GM12878 (cell line): ENCODE measurements around the gene ARFIP1. TPM values are rescaled to one million over a fixed set of nuclear protein-coding genes. Genes with fewer than 3 reads are reported as not detected.

Experiments used
- ATAC-seq: fragments of 200-7000 bp; cut with Tn5 transposase; 3 replicates; pipeline ENCODE4 v1.9.1; 2020; ENCODE audit warnings: mild to moderate bottlenecking, moderate library complexity
- BruUV-seq: library from RNA; stranded (reverse); fragments of 400-500 nt; replicated peaks from 2 replicates; lab custom pipeline; 2021; lab: Mats Ljungman, UMichigan
- CTCF ChIA-PET: fragments of 300-600 bp; sonication (Branson Sonifier 250); formaldehyde crosslinking; extraction: SDS; loops from one replicate; lab custom pipeline; 2021; ENCODE audit warnings: inconsistent platforms; lab: Yijun Ruan, JAX
- POLR2A ChIA-PET: fragments of 350-600 bp; formaldehyde crosslinking; extraction: SDS; loops from one replicate; lab custom pipeline; 2021; ENCODE audit warnings: inconsistent platforms; lab: Charles Lee
- RAD21 ChIA-PET: fragments of 300-600 bp; sonication (Branson Sonifier 250); formaldehyde crosslinking; loops from one replicate; lab custom pipeline; 2023; ENCODE audit warnings: antibody characterized with exemption; ENCODE audit not compliant: unreplicated experiment; lab: Charles Lee
- SMC1A ChIA-PET: fragments of 300-600 bp; sonication (Branson Sonifier 250); formaldehyde crosslinking; loops from one replicate; lab custom pipeline; 2023; ENCODE audit not compliant: unreplicated experiment, uncharacterized antibody; lab: Charles Lee
- DNase-seq: peaks from one replicate; pipeline ENCODE4 v3.0.0-alpha.2; 2011; ENCODE audit warnings: low read depth, low spot score
- FAIRE-seq: peaks from 3 replicates; lab custom pipeline; 2011; peaks lifted over from hg19 to GRCh38; lab: Jason Lieb, UNC
- H2AFZ ChIP-seq: 2 replicates; pipeline ENCODE4 v1.6.0; 2011; ENCODE audit warnings: low read depth, low read length, control low read depth; ENCODE audit not compliant: control insufficient read depth
- H3K27ac ChIP-seq: 2 replicates; pipeline ENCODE4 v1.5.1; 2011; ENCODE audit warnings: control low read depth; ENCODE audit not compliant: control insufficient read depth, insufficient read depth
- H3K27me3 ChIP-seq, 2 experiments: replicated peaks in 1 of 2; 2 replicates each; pipeline versions ENCODE4 v1.6.0 to v1.6.1; 2011; ENCODE audit warnings: low read length in 1 of 2; ENCODE audit not compliant: control insufficient read depth in 2 of 2, insufficient read depth in 2 of 2
- H3K36me3 ChIP-seq, 2 experiments: 2 replicates each; pipeline ENCODE4 v1.5.1; 2011; ENCODE audit warnings: low read length in 1 of 2; ENCODE audit not compliant: control insufficient read depth in 2 of 2, insufficient read depth in 2 of 2
- H3K4me1 ChIP-seq: 2 replicates; pipeline ENCODE4 v1.6.1; 2011; ENCODE audit warnings: mild to moderate bottlenecking, low read length, moderate library complexity, mixed read lengths; ENCODE audit not compliant: control insufficient read depth, insufficient read depth
- H3K4me2 ChIP-seq: 2 replicates; pipeline ENCODE4 v1.6.0; 2011; ENCODE audit warnings: control low read depth; ENCODE audit not compliant: control insufficient read depth, insufficient read depth
- H3K4me3 ChIP-seq: fragments of 200-600 bp; sonication (generic); 2 replicates; pipeline ENCODE4 v1.5.1; 2016
- H3K79me2 ChIP-seq: 2 replicates; pipeline ENCODE4 v1.6.0; 2011; ENCODE audit warnings: low read length; ENCODE audit not compliant: control insufficient read depth, insufficient read depth
- H3K9ac ChIP-seq: 2 replicates; pipeline ENCODE4 v1.8.0; 2011; ENCODE audit warnings: low read length, control low read depth, mixed read lengths; ENCODE audit not compliant: control insufficient read depth, insufficient read depth
- H3K9me3 ChIP-seq: replicated peaks from 3 replicates; pipeline ENCODE4 v1.5.1; 2011; ENCODE audit warnings: mild to moderate bottlenecking, low read length; ENCODE audit not compliant: control insufficient read depth, insufficient read depth
- H4K20me1 ChIP-seq: 2 replicates; pipeline ENCODE4 v1.6.0; 2011; ENCODE audit not compliant: control insufficient read depth, insufficient read depth
- DPF2 ChIP-seq: fragments of 450-650 bp; IDR thresholded peaks from 2 replicates; pipeline ENCODE4 v1.6.1; 2017; ENCODE audit warnings: mild to moderate bottlenecking
- ETV6 ChIP-seq, 2 experiments: fragments of 450-650 bp in 1 of 2; IDR thresholded peaks in 1 of 2; conservative IDR thresholded peaks in 1 of 2; 2 replicates each; pipeline ENCODE4 v1.6.1; 2014; ENCODE audit warnings: antibody characterized with exemption in 1 of 2, borderline replicate concordance in 1 of 2, low read depth in 1 of 2, mild to moderate bottlenecking in 1 of 2, moderate library complexity in 1 of 2
- GATAD2B ChIP-seq: fragments of 450-650 bp; conservative IDR thresholded peaks from 2 replicates; pipeline ENCODE4 v1.6.1; 2017; ENCODE audit warnings: low read depth, mild to moderate bottlenecking, moderate library complexity
- LARP7 ChIP-seq: fragments of 450-650 bp; IDR thresholded peaks from 2 replicates; pipeline ENCODE4 v1.6.1; 2017; ENCODE audit warnings: mild to moderate bottlenecking
- MEF2A ChIP-seq: IDR thresholded peaks from 2 replicates; pipeline ENCODE4 v1.6.1; 2011; ENCODE audit warnings: low read depth, mild to moderate bottlenecking, low read length, moderate library complexity; ENCODE audit not compliant: insufficient read depth
- SIN3A ChIP-seq: IDR thresholded peaks from 2 replicates; pipeline ENCODE4 v1.6.1; 2012; ENCODE audit warnings: low read depth, low read length, improper control_type of control experiment
- STAT1 ChIP-seq: fragments of 450-650 bp; conservative IDR thresholded peaks from 2 replicates; pipeline ENCODE4 v1.6.1; 2014; ENCODE audit warnings: antibody characterized with exemption, mild to moderate bottlenecking
- TCF7 ChIP-seq: IDR thresholded peaks from 2 replicates; pipeline ENCODE4 v1.6.1; 2014; ENCODE audit warnings: antibody characterized with exemption, borderline replicate concordance
- ZNF384 ChIP-seq: IDR thresholded peaks from 2 replicates; pipeline ENCODE4 v1.6.1; 2012; ENCODE audit warnings: low read depth, mild to moderate bottlenecking, low read length, improper control_type of control experiment, borderline replicate concordance
- WGBS: methylation state at CpG from one replicate; pipeline ENCODE4 v1.1.6; 2016; ENCODE audit warnings: low lambda C conversion rate; ENCODE audit not compliant: insufficient replicate concordance, insufficient coverage; ENCODE audit errors: missing lambda C conversion rate; 5-methylcytosine and 5-hydroxymethylcytosine counted together
- in situ Hi-C: fragments of 300-500 bp; cut with MboI; formaldehyde crosslinking; loops from 9 replicates; pipeline ENCODE4 v1.14.3; 2018; ENCODE audit warnings: mixed read lengths
- intact Hi-C: fragments of 100-400 bp; cut with micrococcal nuclease; formaldehyde crosslinking; loops from one replicate; pipeline ENCODE4 v1.14.2; 2022; ENCODE audit not compliant: unreplicated experiment
- polyA plus RNA-seq, 11 experiments: library from polyadenylated mRNA; depleted of rRNA in 4 of 11; unstranded in 6 of 11; stranded (reverse) in 5 of 11; fragments of >200 nt; fragmentation: Nextera tagmentation in 4 of 11; fragmentation: Illumina TruSeq in 1 of 11; extraction: Ambion mirVana in 4 of 11; extraction: Trizol in 1 of 11; gene quantifications; 1 replicate in 1 of 11; 2 replicates in 10 of 11; pipeline versions ENCODE4 v1.2.1 to v1.2.3, GENCODE V29; 2011 to 2016; ENCODE audit warnings: inconsistent platforms in 2 of 11, missing spikeins in 2 of 11, low read depth in 1 of 11
- total RNA-seq, 4 experiments: library from RNA; depleted of rRNA in 3 of 4; stranded (reverse); fragments of >200 nt in 3 of 4; fragmentation: Illumina TruSeq in 1 of 4; extraction: Trizol in 1 of 4; gene quantifications; 2 replicates each; pipeline versions ENCODE4 v1.2.1 to v1.2.3, GENCODE V29; 2013 to 2021
- TF ChIP-seq, protein P1 (sequence below): fragments of 450-650 bp; IDR thresholded peaks from 2 replicates; pipeline ENCODE4 v1.6.1; 2017; ENCODE audit warnings: borderline replicate concordance
- TF ChIP-seq, protein P2 (sequence below), 3 experiments: IDR thresholded peaks in 2 of 3; conservative IDR thresholded peaks in 1 of 3; 2 replicates each; pipeline ENCODE4 v1.5.1; 2011; ENCODE audit warnings: low read depth in 3 of 3, low read length in 3 of 3, mild to moderate bottlenecking in 3 of 3, control low read depth in 2 of 3, moderate library complexity in 2 of 3, inconsistent platforms in 1 of 3, mixed read lengths in 1 of 3; ENCODE audit not compliant: control insufficient read depth in 2 of 3, insufficient read depth in 1 of 3; ENCODE audit errors: extremely low read depth in 1 of 3
- TF ChIP-seq, protein P3 (sequence below): fragments of 450-650 bp; IDR thresholded peaks from 2 replicates; pipeline ENCODE4 v1.6.1; 2017; ENCODE audit warnings: mild to moderate bottlenecking, moderate library complexity
- TF ChIP-seq, protein P4 (sequence below): IDR thresholded peaks from 2 replicates; pipeline ENCODE4 v1.6.1; 2012; ENCODE audit warnings: mild to moderate bottlenecking, low read depth, low read length

ARFIP1 gene
- total and polyA plus RNA-seq, 10 of the 15 experiments (the other 5 are each of a cell fraction or from before 2014, with no cell fraction given): 9.5 to 21.7 (median 15.4) TPM

DNA sequence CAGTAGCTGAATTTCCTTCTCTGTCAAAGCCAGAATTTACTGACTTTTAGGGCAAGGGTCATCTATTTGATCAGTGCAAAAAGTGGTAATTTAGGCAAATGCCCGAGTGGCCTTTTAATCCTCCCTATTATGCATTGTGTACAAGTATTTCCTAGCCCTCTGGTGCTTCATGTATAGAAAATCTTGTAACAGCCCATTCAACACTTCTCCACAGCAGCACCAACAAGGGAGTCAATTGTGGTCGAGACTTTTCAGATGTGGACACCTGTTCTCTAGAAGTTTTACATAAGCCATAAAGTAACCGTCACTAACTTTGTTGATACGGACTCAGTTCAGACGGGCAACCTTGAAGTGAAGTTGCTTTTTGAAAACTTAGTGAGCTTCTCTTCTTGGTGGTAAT is 105.4 kb downstream of the ARFIP1 start:
- no peak for DNase-seq
- ATAC-seq: no peak
- CTCF ChIA-PET: interaction anchor here (1.7 kb wide), 1 partner anchor 198 kb away, joined by 3 read pairs; no protein-coding TSS in a partner anchor
- SMC1A ChIA-PET: interaction anchor here (0.9 to 3.7 kb wide), 2 partner anchors 11 to 241 kb away, joined by 3 to 17 read pairs; no protein-coding TSS in a partner anchor
- POLR2A ChIA-PET: no interaction called here
- Histone ChIP-seq H3K4me1 (no peaks in the 10 kb centered on the region), H3K27me3 (no peaks in the 10 kb centered on the region), H3K36me3 (peaks cover 0 to 5% of the 10 kb centered on the region in 2 experiments; a peak in 2 of 4 replicates), H4K20me1 (no peaks in the 10 kb centered on the region), H3K9ac (no peak overlapping the region), H3K9me3 (no peaks in the 10 kb centered on the region), H3K4me2 (no peak overlapping the region), H2AFZ (no peak overlapping the region), H3K27ac (no peak overlapping the region), H3K79me2 (no peaks in the 10 kb centered on the region), H3K4me3 (no peak overlapping the region)
- no TSS peak for BruUV-seq
- no peak for FAIRE-seq
- intact Hi-C loops: no loop called here
- in situ Hi-C loops: no loop called here
- WGBS: 95% methylated on average over 5 of the region's 5 CpGs
- RAD21 ChIA-PET: no interaction called here
- TF ChIP-seq ETV6 (conservative IDR thresholded peaks at IDR 0.05 in 1 of 2, IDR thresholded peaks at IDR 0.05 in 1 of 2; ENCODE audit: borderline replicate concordance in 1 of 2, low read depth in 1 of 2): no peak
- no peak for TF ChIP-seq DPF2
- no peak for TF ChIP-seq ZNF384
- TF ChIP-seq SIN3A: no peak
- TF ChIP-seq, protein P1, sequence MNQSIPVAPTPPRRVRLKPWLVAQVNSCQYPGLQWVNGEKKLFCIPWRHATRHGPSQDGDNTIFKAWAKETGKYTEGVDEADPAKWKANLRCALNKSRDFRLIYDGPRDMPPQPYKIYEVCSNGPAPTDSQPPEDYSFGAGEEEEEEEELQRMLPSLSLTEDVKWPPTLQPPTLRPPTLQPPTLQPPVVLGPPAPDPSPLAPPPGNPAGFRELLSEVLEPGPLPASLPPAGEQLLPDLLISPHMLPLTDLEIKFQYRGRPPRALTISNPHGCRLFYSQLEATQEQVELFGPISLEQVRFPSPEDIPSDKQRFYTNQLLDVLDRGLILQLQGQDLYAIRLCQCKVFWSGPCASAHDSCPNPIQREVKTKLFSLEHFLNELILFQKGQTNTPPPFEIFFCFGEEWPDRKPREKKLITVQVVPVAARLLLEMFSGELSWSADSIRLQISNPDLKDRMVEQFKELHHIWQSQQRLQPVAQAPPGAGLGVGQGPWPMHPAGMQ: no peak
- TF ChIP-seq, protein P2, sequence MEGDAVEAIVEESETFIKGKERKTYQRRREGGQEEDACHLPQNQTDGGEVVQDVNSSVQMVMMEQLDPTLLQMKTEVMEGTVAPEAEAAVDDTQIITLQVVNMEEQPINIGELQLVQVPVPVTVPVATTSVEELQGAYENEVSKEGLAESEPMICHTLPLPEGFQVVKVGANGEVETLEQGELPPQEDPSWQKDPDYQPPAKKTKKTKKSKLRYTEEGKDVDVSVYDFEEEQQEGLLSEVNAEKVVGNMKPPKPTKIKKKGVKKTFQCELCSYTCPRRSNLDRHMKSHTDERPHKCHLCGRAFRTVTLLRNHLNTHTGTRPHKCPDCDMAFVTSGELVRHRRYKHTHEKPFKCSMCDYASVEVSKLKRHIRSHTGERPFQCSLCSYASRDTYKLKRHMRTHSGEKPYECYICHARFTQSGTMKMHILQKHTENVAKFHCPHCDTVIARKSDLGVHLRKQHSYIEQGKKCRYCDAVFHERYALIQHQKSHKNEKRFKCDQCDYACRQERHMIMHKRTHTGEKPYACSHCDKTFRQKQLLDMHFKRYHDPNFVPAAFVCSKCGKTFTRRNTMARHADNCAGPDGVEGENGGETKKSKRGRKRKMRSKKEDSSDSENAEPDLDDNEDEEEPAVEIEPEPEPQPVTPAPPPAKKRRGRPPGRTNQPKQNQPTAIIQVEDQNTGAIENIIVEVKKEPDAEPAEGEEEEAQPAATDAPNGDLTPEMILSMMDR (IDR thresholded peaks at IDR 0.05 in 2 of 3, conservative IDR thresholded peaks at IDR 0.05 in 1 of 3; ENCODE audit: control insufficient read depth in 2 of 3, extremely low read depth in 1 of 3, insufficient read depth in 1 of 3, low read depth in 3 of 3, low read length in 3 of 3): no peak
- TF ChIP-seq, protein P3, sequence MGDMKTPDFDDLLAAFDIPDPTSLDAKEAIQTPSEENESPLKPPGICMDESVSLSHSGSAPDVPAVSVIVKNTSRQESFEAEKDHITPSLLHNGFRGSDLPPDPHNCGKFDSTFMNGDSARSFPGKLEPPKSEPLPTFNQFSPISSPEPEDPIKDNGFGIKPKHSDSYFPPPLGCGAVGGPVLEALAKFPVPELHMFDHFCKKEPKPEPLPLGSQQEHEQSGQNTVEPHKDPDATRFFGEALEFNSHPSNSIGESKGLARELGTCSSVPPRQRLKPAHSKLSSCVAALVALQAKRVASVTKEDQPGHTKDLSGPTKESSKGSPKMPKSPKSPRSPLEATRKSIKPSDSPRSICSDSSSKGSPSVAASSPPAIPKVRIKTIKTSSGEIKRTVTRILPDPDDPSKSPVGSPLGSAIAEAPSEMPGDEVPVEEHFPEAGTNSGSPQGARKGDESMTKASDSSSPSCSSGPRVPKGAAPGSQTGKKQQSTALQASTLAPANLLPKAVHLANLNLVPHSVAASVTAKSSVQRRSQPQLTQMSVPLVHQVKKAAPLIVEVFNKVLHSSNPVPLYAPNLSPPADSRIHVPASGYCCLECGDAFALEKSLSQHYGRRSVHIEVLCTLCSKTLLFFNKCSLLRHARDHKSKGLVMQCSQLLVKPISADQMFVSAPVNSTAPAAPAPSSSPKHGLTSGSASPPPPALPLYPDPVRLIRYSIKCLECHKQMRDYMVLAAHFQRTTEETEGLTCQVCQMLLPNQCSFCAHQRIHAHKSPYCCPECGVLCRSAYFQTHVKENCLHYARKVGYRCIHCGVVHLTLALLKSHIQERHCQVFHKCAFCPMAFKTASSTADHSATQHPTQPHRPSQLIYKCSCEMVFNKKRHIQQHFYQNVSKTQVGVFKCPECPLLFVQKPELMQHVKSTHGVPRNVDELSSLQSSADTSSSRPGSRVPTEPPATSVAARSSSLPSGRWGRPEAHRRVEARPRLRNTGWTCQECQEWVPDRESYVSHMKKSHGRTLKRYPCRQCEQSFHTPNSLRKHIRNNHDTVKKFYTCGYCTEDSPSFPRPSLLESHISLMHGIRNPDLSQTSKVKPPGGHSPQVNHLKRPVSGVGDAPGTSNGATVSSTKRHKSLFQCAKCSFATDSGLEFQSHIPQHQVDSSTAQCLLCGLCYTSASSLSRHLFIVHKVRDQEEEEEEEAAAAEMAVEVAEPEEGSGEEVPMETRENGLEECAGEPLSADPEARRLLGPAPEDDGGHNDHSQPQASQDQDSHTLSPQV: no peak
- TF ChIP-seq, protein P4, sequence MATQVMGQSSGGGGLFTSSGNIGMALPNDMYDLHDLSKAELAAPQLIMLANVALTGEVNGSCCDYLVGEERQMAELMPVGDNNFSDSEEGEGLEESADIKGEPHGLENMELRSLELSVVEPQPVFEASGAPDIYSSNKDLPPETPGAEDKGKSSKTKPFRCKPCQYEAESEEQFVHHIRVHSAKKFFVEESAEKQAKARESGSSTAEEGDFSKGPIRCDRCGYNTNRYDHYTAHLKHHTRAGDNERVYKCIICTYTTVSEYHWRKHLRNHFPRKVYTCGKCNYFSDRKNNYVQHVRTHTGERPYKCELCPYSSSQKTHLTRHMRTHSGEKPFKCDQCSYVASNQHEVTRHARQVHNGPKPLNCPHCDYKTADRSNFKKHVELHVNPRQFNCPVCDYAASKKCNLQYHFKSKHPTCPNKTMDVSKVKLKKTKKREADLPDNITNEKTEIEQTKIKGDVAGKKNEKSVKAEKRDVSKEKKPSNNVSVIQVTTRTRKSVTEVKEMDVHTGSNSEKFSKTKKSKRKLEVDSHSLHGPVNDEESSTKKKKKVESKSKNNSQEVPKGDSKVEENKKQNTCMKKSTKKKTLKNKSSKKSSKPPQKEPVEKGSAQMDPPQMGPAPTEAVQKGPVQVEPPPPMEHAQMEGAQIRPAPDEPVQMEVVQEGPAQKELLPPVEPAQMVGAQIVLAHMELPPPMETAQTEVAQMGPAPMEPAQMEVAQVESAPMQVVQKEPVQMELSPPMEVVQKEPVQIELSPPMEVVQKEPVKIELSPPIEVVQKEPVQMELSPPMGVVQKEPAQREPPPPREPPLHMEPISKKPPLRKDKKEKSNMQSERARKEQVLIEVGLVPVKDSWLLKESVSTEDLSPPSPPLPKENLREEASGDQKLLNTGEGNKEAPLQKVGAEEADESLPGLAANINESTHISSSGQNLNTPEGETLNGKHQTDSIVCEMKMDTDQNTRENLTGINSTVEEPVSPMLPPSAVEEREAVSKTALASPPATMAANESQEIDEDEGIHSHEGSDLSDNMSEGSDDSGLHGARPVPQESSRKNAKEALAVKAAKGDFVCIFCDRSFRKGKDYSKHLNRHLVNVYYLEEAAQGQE: no peak
- no peak for TF ChIP-seq STAT1
- TF ChIP-seq TCF7: no peak
- no peak for TF ChIP-seq GATAD2B
- no peak for TF ChIP-seq MEF2A
- no peak for TF ChIP-seq LARP7
